Activated naive CD8-positive, alpha-beta T cell (primary cell): ENCODE data around the gene PGM1.

Experiments used
- H3K27ac Mint-ChIP-seq: one replicate; pipeline ENCODE4 v1.8.0; 2021; ENCODE audit warnings: mixed read lengths
- H3K27me3 Mint-ChIP-seq: one replicate; pipeline ENCODE4 v1.8.0; 2021; ENCODE audit warnings: mixed read lengths
- H3K36me3 Mint-ChIP-seq: one replicate; pipeline ENCODE4 v1.8.0; 2021; ENCODE audit warnings: mixed read lengths
- H3K4me1 Mint-ChIP-seq: one replicate; pipeline ENCODE4 v1.8.0; 2021; ENCODE audit warnings: low read depth, mixed read lengths
- H3K4me3 Mint-ChIP-seq: one replicate; pipeline ENCODE4 v1.8.0; 2021; ENCODE audit warnings: mild to moderate bottlenecking, mixed read lengths
- H3K9me3 Mint-ChIP-seq: one replicate; pipeline ENCODE4 v1.8.0; 2021; ENCODE audit warnings: low read depth, mixed read lengths

Gene PGM1

DNA sequence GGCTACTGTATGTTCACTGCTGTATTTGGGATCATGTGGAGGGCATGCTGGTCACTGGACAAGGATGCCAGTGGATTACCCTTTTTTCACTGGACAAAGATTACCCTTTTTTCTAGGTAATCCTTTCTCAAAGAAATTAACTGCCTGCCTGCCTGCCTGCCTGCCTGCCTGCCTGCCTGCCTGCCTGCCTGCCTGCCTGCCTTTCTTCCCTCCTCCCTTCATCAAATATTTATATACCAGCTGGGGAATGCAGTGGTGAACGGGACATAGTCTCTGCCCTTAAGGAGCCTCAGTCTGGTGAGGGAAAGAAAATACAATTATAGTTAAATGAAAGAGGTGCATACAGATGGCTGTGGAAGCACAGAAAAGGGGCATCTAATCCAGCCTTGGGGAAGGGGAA, 85.0 kb downstream of the PGM1 start:
- Mint-ChIP-seq H3K27ac (no peak overlapping the region), H3K4me3 (no peak overlapping the region), H3K4me1 (no peaks in the 10 kb centered on the region), H3K36me3 (peaks cover 16% of the 10 kb centered on the region), H3K27me3 (peaks cover 1% of the 10 kb centered on the region), H3K9me3 (peaks cover 16% of the 10 kb centered on the region)

DNA sequence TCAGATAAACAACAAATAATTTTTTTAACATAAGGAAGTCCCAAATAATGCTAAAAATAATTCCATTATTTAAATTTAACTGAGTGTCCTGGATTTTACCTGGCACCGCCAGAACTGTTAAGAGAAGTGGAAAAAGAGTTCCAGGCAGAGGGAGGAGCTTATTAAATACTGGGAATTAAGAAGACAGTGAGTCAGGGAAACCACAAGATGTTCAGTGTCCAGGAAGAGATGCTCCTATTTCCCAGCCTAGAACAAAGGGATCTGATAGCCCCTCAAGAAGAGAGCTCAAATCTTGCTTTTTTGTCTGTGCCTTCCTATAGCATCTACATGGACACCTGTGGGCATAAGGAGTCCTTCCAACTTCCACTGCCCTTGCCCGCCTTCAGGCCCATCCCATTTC, 85.9 kb downstream of the PGM1 start:
- Mint-ChIP-seq H3K36me3 (peaks cover 16% of the 10 kb centered on the region), H3K4me3 (no peak overlapping the region), H3K9me3 (peaks cover 16% of the 10 kb centered on the region), H3K27ac (no peak overlapping the region), H3K4me1 (no peaks in the 10 kb centered on the region), H3K27me3 (peaks cover 1% of the 10 kb centered on the region)

DNA sequence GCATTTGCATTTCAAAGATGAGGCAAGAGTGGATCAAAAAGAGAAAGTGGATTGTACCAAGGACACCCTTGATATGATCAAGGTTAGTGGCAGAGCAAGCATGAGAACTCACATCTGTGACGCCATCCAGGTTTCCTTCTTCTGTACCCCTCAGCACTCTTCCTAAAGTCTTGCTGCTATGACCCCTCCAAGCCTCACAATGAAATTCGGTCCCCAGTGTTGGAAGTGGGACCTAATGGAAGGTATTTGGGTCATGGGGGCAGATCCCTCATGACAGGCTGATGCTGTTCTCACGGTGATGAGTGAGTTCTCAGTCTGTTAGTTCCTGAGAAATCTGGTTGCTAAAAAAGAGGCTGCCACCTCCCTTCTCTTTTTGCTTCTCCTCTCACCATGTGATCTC, 86.4 kb downstream of the PGM1 start:
- Mint-ChIP-seq H3K36me3 (peaks cover 16% of the 10 kb centered on the region), H3K4me1 (no peaks in the 10 kb centered on the region), H3K27me3 (peaks cover 1% of the 10 kb centered on the region), H3K4me3 (no peak overlapping the region), H3K9me3 (peaks cover 16% of the 10 kb centered on the region), H3K27ac (no peak overlapping the region)

DNA sequence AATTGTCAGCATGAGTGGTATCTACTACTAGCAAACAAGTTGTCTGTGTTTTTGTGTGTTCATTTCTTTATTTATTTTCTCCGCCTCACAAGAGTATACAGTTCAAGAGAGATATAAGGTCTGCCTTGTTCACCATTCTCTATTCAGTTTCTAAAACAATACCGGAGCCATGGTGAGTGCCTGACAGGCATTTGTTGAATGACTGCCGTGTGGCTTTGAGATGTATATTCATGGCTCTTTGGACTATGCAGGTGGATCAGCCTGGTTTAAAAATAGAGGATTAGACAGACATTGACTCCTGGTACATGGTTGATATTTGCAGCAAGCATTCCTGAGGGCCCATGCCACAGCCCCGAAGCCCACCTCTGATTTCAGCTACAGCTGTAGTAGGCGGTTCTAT, 89.7 kb downstream of the PGM1 start:
- Mint-ChIP-seq H3K27me3 (peaks cover 4% of the 10 kb centered on the region), H3K27ac (no peak overlapping the region), H3K4me1 (no peaks in the 10 kb centered on the region), H3K9me3 (peaks cover 16% of the 10 kb centered on the region), H3K4me3 (no peak overlapping the region), H3K36me3 (peaks cover 16% of the 10 kb centered on the region)

DNA sequence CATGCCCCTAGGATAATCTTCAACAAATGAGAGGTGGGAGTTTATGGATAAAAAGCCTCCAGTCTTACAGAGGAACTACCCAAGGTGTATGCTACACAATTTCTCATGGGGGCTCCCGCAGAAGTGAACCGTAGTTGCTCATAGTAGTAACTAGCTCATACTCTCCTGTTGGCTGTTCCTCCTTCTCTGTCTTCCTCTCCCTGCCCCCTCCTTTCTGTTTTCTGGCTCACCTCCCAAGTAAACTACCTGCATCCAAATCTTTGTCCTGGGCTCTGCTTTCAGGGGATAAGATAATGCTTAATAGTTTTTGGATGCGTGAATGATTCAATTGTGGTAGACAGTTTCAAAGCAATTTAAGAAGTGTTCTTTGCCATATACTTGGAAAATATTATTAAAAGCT, 90.5 kb downstream of the PGM1 start:
- no peak overlapping the region for H3K27ac Mint-ChIP-seq
- no peak overlapping the region for H3K4me3 Mint-ChIP-seq
- H3K27me3 Mint-ChIP-seq: peaks cover 4% of the 10 kb centered on the region

DNA sequence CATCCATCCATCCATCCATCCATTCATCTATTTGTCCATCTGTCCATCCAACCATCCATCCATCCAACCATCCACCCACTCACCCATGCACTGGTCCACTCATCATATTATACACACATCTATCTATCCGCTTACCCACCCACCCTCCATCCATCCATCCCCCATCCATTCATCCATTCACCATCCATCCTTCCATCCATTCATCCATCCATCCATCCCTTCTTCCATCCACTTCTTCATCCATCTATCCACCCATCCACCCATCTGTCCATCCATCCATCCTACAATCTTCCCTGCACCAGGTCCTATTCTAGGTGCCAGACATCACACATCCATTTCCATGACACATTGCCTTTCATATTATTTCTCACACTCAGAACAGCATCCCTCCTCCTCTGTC, 93.5 kb downstream of the PGM1 start:
- Mint-ChIP-seq H3K4me3 (no peak overlapping the region), H3K4me1 (no peaks in the 10 kb centered on the region), H3K9me3 (no peaks in the 10 kb centered on the region), H3K36me3 (no peaks in the 10 kb centered on the region), H3K27me3 (peaks cover 3% of the 10 kb centered on the region), H3K27ac (no peak overlapping the region)

More for the DNA sequence above, 90.5 kb downstream of the PGM1 start:
- H3K4me1 Mint-ChIP-seq: no peaks in the 10 kb centered on the region
- peaks cover 14% of the 10 kb centered on the region for H3K36me3 Mint-ChIP-seq
- H3K9me3 Mint-ChIP-seq: peaks cover 13% of the 10 kb centered on the region

DNA sequence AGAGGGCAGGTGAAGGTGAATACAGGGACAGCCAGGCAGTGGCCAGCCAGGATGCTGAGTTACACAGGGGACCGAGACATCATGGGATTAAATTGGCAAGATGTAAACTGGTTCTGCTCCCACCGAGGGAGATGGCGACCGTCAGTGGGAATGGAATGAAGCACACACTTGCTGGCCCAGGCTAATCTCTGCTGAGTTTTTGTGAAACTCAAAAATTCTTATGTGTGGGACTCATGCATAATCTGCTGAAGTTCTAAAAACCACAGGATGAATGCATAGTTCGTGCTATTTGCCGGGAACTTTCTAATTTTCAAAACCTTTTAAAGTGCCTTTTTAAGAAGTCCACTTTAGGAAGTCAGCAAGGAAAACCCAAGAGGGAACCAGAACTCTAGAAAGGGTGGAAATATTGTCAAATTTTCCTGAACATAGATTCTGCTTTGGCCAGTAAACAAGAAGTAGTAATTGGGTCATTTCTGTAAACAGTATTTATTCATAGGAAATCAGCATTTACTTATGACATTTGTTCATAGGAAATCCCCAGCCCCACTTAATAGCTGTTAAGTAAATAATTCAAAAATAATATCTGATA, 95.2 kb downstream of the PGM1 start:
- Mint-ChIP-seq H3K36me3 (no peaks in the 10 kb centered on the region), H3K4me1 (no peaks in the 10 kb centered on the region), H3K27me3 (peaks cover 3% of the 10 kb centered on the region), H3K27ac (no peak overlapping the region), H3K9me3 (no peaks in the 10 kb centered on the region), H3K4me3 (no peak overlapping the region)

DNA sequence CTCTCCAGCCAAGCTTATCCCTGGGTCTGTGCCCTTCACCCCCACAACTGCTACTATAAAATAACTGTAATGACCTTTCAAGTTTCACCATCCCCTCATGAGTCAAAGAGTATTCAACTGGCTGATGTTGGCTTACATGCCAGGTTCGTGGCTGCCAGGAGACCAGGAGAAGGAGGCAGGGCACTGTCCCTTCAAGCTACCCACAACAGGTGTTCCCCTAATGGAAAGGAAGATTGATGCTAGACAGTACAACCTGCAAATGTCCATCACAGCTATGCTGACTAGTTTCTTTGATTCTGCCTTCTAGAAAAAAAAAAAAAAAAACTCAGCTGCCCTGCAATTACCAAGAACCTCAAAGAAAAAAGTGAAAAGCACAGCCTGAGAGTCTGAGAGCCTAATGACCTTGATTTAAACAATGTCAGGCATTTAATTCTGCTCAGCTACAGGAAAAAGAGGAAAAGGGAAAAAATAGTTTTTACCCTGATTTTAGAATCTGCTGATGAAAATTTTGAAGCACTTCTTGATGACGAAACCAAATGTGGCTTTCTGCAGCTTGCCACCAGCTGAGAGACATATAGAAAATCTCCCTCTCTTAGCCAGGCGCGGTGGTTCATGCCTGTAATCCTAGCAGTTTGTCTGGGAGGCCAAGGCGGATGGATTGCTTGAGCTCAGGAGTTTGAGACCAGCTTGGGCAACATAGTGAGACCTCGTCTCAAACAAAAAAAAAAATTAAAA, 97.9 kb downstream of the PGM1 start:
- no peaks in the 10 kb centered on the region for H3K4me1 Mint-ChIP-seq
- H3K4me3 Mint-ChIP-seq: no peak overlapping the region
- H3K27ac Mint-ChIP-seq: no peak overlapping the region
- H3K9me3 Mint-ChIP-seq: no peaks in the 10 kb centered on the region
- peaks cover 3% of the 10 kb centered on the region for H3K27me3 Mint-ChIP-seq
- no peaks in the 10 kb centered on the region for H3K36me3 Mint-ChIP-seq

DNA sequence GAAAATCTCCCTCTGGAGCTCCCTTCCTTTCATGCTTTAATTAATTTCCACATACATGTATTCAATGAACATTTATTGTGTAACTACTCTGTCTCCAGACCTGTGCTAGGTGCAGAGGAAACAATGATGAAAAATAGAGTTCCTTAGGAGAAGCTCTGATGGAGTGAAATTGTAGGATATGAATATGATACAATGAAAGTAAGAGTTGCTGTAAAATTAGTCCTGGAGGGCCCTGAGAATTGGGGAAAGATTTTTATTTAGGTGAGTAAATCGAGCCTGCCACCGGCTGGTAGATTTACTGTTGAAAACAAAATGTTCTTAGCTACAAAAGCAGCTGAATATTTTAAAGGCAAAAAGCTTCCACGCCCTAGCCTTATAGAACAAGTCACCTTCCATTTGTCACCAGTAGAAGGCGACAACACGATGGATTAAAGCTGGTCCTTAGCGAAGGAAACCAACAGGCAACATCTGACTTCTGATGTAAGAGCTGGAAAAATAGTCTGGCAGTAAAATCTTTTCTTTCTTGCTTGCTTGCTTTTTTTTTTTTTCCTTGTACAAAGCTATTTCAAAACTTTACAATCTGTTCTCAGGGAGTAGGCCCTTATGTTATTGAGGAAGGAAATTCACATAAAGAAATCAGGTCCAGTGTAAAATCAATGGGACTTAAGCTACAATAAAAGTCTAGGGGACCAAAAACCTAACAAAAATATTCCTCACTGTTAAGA, 98.7 kb downstream of the PGM1 start:
- no peaks in the 10 kb centered on the region for H3K9me3 Mint-ChIP-seq
- no peaks in the 10 kb centered on the region for H3K4me1 Mint-ChIP-seq
- no peaks in the 10 kb centered on the region for H3K27me3 Mint-ChIP-seq
- H3K4me3 Mint-ChIP-seq: no peak overlapping the region
- H3K36me3 Mint-ChIP-seq: no peaks in the 10 kb centered on the region
- no peak overlapping the region for H3K27ac Mint-ChIP-seq

DNA sequence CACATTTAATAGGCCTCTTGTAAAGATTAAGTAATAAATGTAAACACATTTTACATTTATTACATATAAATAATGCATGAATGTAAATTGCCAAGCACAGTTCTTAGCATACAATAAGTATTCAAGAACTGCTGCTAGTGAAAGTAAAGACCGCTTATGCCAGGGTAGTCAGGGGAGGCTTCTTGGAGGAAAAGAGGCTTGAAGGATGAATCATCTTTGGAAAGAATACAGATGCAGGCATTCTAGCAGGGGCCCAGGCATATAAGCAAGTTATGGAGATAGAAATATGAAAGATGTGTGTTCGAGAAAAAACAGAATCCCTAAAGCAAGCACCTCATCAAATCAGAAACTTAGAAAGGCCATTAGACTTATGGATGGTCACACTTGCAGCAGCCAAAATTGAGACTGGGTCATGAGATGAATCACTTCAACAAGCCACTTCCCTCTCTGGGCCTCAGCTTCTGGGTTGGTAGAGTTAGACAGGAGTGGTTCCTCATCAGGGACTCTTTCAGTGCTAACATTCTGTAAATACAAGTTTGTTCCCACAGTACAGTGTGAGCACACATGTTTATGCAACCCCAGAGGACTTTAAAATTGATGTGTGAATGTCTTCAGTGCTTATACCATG, 100.8 kb downstream of the PGM1 start:
- Mint-ChIP-seq H3K4me1 (no peaks in the 10 kb centered on the region), H3K36me3 (no peaks in the 10 kb centered on the region), H3K4me3 (no peak overlapping the region), H3K27me3 (no peaks in the 10 kb centered on the region), H3K27ac (no peak overlapping the region), H3K9me3 (no peaks in the 10 kb centered on the region)

DNA sequence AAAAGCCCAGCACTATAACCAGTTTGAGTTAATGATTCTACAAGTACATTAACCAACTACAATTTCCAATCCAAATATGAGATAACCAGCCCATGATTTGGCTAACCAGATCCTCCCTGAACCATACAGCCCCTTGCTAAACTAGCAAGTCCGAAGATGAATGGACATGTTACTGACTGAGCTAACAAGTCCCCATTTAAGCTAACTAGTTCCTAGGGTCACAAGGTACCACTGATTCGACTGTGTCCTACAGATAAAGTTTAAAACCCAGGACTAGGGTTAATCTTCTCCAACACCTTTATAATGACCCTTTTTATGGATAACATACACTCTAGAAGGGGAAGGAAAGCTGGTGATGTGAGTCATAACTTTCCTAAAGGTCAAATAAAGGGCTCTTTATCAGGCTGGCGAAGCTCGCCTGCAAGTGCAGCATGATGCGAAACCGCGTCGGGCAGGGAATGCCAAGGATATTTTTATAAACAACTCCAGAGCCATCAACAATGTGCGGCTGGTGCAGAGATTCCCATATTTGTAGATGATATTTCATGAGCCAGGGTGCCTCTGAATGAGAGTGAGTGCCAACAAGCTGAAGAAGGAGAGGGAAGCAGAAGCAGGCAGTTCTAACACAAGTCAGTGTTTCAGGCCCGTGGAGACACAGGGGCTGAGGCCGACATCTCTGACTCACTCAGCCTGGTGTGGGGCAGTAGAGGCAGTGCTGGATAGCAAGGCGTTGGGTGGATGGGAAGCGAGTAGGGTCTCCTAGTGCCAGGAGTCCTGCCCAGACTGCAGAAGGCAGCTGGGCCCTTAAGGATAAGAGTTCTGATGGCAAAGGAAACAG, 105.0 kb downstream of the PGM1 start:
- no peaks in the 10 kb centered on the region for H3K4me1 Mint-ChIP-seq
- H3K27me3 Mint-ChIP-seq: peaks cover 2% of the 10 kb centered on the region
- no peak overlapping the region for H3K4me3 Mint-ChIP-seq
- no peaks in the 10 kb centered on the region for H3K36me3 Mint-ChIP-seq
- no peak overlapping the region for H3K27ac Mint-ChIP-seq
- no peaks in the 10 kb centered on the region for H3K9me3 Mint-ChIP-seq

DNA sequence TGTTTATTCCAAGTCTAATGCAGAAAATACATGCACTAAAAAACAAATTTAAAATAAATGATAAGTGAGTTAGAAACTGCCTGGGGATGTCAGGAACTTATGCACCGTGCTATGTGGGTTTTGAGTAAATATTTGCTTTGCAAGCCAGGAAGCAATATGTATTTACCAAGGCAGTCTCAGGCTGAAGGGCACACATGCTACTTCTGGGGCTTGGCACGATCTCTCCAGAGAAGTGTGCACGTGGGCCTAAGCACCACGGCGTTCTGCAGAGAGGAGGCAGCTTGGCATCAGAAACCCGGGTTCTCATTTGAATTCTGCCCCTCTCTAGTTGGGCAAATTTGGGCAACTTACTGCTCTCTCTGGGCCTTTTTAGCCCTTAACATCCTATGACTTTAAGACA, 108.0 kb downstream of the PGM1 start:
- no peaks in the 10 kb centered on the region for H3K36me3 Mint-ChIP-seq

DNA sequence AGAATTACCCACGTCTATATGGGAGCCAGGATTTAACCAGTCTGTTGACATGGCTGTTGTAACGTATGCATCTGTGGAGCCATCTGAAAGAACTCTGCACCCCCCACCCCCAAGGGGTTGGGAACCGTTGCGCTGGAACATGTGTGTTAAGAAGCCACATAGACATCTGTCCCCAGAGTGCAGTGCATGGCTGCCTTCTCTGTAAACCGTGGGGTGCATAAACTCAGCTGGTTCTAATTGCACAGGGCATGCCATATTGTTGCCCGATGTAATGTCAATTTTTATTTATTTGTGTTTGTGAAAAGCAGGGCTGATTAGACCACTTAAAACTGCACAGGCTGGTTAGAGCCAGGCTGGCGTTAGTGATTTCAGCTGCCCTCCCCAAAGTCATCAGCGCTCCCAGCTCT, 110.5 kb downstream of the PGM1 start:
- no peaks in the 10 kb centered on the region for H3K4me1 Mint-ChIP-seq
- H3K27ac Mint-ChIP-seq: no peak overlapping the region
- no peaks in the 10 kb centered on the region for H3K9me3 Mint-ChIP-seq
- peaks cover 10% of the 10 kb centered on the region for H3K27me3 Mint-ChIP-seq
- no peaks in the 10 kb centered on the region for H3K36me3 Mint-ChIP-seq
- no peak overlapping the region for H3K4me3 Mint-ChIP-seq

More for the DNA sequence above, 108.0 kb downstream of the PGM1 start:
- H3K4me1 Mint-ChIP-seq: no peaks in the 10 kb centered on the region
- no peaks in the 10 kb centered on the region for H3K9me3 Mint-ChIP-seq
- H3K27ac Mint-ChIP-seq: no peak overlapping the region
- H3K27me3 Mint-ChIP-seq: peaks cover 6% of the 10 kb centered on the region
- H3K4me3 Mint-ChIP-seq: no peak overlapping the region

DNA sequence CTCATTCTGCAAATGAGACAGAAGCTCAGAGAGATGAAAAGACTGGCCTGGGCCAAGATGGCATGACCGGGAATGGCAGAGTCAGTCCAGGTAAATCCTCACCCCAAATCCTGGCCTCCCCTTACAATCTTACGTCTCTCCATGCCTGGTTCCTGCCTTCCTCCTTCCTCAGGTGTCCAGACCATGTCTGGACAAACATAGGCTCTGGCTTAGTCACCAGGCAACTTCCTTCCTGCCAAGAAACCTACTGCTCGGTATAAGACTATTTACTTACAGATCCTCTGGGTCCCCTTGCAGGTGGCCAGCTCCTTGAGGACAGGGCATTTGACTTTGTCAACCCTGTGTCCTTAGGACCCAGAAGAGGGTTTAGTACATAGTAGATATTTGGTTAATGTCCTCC, 111.2 kb downstream of the PGM1 start:
- Mint-ChIP-seq H3K9me3 (no peaks in the 10 kb centered on the region), H3K4me1 (no peaks in the 10 kb centered on the region), H3K4me3 (no peak overlapping the region), H3K27me3 (peaks cover 10% of the 10 kb centered on the region), H3K27ac (no peak overlapping the region), H3K36me3 (no peaks in the 10 kb centered on the region)
